HG02798 (cell line): ENCODE data around the gene LIFR.
"Not testable (repeated sequence)": the region's sequence is repeated elsewhere in the genome, so short reads cannot be mapped to it uniquely, and the experiment has no call there.

Experiments
- ATAC-seq: cut with Tn5 transposase; IDR thresholded peaks from one replicate; pipeline ENCODE4 v1.9.1; 2021; ENCODE audit warnings: mild to moderate bottlenecking; ENCODE audit not compliant: unreplicated experiment, poor library complexity

The LIFR gene

GRCh38 chr5:38582293-38582974 lies 26.0 kb upstream of the LIFR start:
- ATAC-seq, result no peak

- ATAC-seq, result no peak
Measured at GRCh38 chr5:38581597-38581996, 25.2 kb upstream of the LIFR start.

DNA sequence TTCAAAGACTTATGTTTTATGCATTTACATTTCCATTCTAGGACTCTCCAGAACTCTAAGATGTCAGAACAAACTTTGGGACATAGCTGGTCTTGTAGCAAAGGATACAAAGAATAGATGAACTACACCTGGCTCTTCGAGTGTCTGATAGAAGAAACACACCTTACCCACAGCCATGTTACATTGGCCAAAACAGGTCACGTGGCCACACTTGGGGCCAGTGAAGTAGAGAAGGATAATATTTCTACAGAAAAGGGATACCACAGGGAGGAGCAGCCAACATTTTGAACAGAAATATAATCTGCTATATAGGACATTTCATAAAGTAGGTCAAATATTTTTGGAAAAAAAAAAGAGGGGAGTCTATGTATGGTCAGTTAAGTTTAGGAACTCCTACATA lies 22.7 kb upstream of the LIFR start:
- no peak for ATAC-seq

DNA sequence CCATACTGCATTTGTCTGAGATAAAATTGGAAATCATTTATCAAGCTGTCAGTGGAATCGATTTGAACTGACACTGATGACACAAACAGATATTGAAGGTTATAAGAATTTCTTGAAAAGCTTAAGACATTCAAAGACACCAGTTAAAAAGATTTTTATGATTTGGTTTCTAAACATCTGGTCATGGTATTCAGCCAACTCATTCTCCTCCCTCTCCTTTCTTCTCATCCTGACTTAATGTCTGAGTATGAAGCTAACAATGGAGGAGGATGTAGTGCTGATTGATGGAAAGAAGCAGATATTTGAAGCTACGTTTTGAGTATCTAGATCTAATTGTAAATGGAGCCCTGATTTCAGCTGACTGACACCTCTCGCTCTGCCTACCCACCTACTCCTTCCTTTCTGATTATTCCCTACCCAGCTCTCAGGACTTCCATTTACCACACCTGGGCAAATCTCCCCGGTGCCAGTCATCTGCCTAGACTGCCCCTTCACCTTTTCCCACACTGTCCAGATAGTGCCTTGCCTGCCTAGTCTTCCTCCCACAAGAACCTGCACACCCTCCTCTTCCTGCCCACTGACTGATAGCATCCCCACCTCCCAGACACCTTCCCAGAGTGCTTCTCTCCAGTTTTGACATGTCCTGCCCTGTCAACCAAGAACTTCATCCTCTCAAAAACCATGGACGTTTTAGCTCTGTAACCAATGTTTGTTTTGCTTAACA lies 20.7 kb upstream of the LIFR start:
- no peak for ATAC-seq

GRCh38 chr5:38576442-38576841 lies 20.0 kb upstream of the LIFR start:
- ATAC-seq, result no peak

GRCh38 chr5:38575476-38575875 lies 19.0 kb upstream of the LIFR start:
- ATAC-seq, result no peak

DNA sequence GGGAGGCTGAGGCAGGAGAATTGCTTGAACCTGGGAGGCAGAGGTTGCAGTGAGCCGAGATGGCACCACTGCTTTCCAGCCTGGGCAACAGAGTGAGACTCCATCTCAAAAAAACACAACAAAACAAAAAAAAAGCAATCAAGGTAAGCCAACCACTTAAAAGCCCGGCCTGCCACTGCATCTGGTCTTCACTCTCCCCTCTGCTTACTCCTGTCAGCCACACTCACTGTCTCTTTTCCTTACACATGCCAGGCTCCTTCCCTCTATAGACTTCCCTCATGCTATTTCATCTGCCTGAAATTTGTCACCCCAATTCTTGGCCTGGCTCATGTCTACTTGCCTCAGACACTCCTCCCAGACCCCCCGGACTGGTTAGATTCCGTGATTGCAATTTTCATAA lies 17.6 kb upstream of the LIFR start:
- ATAC-seq, result no peak

DNA sequence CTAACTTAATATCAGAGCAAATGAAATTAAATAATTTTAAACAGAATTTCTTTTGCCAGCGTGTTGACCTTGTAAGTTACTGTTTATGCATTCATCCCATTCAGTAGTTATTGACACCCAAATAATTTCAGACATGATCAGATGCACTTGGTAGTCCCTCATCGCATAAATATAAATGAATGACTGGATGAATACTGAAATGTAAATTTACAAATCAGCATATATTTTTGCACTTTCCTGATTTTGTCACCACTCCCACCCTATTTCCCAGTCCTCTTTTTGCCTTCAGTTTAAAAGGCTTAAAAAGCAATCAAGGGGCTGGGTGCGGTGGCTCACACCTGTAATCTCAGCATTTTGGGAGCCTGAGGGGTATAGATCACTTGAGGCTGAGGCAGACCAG lies 17.1 kb upstream of the LIFR start:
- ATAC-seq, result no peak

GRCh38 chr5:38569180-38569579 lies 12.7 kb upstream of the LIFR start:
- ATAC-seq, result no peak

GRCh38 chr5:38567306-38567705 lies 10.9 kb upstream of the LIFR start:
- not testable (repeated sequence) for ATAC-seq

DNA sequence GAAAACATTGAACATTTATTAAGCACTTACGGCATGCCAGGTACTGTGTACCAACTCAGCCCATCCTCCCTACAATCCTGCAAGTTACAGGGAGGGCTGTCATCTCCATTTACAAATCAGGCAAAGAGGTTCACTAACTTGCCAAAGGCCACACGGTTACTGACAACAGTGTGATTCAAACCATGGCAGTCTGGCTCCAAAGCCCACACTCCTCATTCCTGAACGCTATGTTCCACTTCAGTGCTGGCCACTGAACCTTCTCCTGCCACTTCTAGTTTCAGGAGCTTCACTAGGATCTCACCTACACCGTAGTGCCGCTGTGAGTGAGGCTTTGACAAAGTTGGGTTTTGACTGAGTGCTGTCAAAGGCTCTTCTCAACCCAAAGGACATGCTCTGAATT lies 7.2 kb upstream of the LIFR start:
- ATAC-seq, result no peak

DNA sequence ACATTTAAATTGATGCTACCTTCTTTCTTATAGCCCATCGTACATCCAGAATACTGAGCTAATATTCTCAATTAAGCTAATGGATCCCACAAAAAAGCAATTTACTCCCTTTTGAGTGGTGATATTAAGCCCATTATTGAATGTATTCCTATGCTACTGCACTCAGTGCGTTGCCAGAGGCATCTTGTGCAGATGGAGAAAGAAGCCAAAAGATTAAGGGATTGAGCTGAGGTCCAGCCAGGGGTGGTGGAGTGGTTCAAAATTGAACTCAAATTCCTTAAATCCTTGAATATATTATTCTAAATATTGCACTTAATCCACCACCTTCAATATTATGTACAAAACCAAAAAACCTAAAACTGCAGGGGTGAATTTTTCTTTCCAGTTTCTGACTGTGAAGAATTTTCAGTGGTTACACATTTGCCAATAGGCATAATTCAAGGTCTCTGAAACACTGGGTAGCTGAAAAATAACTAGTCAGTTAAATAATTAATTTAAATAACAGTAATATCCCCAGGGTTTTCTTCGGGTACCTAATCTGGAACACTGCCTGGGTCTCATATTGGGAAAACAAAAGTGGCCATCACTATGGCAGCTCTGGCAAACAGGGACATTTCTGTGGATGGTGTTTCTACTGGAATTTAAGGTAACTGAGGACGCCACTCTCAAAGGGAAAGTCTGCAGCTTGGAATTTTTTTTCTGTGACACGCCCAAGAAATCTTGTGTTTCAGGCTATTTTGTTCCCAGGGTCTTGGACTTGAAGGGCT lies 6.2 kb upstream of the LIFR start:
- ATAC-seq, result no peak

- no peak for ATAC-seq
Measured at GRCh38 chr5:38559428-38559827, 3.0 kb upstream of the LIFR start.

DNA sequence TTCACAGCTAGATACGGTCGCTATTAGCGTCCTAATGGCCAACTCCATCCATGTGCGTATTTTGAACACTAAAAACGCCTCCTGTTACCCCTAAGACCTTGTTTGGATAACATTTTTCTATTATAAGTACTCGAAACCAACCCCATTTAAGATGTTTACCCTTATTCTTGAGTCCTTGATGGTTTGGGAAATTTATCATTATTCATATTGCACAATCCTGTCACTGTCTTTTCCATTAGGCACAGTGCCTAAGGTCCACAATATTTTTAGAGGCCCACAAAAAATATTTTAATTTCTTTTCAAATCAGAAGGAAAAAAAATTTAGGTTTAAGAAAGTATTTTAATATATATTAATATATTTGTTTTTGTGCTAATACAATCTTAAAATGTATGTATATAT lies 1.3 kb upstream of the LIFR start:
- ATAC-seq, result no peak

DNA sequence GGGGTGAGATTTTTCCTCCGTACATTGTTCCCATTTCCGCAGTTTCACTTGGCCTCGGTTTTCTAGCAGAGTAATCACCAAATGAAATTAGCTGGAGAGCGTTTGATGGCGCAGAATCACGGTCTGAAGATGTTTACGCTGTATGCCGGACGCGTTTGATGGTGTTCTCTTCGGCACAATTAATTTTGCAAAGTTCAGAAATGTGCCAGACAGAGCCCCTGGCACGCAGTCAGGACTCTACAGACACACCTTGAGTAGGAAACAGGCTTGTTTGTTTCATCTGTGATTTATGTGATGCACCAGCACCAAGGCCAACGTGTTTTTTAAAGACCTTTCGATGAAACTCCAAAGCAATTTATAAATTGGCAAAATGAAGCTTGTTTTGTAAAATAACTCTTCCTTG lies 863 bp upstream of the LIFR start:
- no peak for ATAC-seq

DNA sequence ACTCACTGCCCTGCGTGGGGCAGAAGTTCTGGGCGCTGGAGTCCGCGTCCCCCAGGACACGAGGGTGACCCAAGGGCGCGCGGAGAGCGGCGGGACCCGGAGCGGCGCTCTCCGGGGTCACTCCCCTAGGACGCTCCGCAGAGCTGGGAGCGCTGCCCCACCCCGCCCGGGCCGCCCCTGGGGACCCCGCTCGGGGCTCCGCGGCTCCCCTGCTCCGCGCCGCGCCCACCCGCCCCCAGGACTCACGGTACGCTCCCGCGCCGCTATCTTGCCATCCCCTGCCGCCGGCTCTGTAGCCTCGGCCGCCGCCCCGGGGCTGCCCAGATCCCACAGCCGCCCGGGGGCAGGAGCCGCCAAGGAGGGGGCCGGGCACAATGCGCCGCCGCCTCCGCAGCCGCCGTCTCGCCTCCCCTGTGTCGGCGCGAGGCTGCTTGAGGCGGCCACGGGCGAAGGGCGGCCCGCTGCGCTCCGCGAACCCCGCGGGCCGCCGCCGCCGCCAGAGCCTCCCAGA lies 303 bp downstream of the LIFR start:
- ATAC-seq, result no peak

DNA sequence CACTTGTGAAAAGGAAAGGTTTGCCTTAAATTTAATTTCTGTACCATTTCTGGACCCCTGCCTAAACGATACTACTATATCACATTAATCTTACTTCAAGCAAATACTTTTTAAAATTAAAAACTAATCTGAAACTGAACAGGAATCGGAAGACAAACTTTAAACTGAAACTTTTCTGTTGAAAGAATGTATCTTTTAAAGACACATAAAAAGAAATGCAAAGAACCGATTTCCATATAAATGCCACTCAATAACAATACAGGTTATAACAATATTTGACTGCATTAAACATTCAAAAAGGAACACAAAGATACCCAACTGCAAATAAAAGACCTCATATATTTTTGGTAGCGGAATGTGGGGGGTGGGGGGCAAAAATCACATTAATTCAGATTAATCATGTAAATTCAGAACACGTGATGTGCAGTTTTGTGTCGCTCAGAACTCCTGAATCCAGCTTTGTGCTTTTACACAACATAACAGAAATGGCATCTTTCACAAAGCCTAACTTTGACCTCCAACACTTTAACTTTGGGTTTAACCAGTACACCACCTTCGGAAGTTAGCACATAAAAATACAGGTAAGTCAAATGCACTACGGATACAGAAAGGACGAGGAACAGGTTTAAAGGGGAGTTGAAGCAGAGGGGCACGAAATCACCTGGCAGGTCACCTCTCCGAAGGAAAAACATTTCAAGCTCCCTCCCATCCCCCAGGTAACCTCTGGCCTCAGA lies 925 bp downstream of the LIFR start:
- ATAC-seq, result no peak

- no peak for ATAC-seq
Measured at GRCh38 chr5:38554861-38555260, 1.6 kb downstream of the LIFR start.

GRCh38 chr5:38554403-38554802 lies 2.0 kb downstream of the LIFR start:
- no peak for ATAC-seq

DNA sequence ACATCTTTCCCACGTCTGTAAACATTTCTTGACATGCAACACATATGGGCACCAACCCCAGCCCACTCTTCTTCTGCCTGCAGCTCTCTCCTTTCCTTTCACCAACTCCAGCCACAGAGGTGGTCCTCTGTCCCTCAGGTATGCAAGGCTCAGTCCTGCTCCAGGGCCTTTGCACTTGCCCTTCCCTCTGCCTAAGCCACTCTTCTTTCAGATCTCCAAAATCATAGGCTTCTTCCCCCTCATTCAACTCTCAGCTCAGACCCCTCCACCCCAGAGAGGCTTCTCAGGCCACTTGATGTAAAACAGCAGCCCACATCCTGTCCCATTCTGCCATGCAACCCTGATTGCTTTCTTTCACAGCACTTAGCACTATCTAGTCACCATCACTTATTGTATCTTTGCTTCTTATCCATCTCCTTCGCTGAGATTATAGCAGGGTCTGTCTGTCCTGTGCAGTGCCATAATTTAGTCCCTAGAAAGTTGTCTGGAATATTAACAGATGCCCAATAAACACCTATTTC lies 3.4 kb downstream of the LIFR start:
- no peak for ATAC-seq
